Smooth muscle cell of the coronary artery (primary cell): Measurements from ENCODE around the gene MUC22. TPM values are rescaled to one million over a fixed set of nuclear protein-coding genes. Genes with fewer than 3 reads are reported as not detected.

Experiments used
- total RNA-seq: library from RNA; depleted of rRNA; stranded (reverse); fragments of >200 nt; gene quantifications from 2 replicates; pipeline ENCODE4 v1.2.3, GENCODE V29; 2014; ENCODE audit warnings: low replicate concordance

The MUC22 gene
- not detected in 2 replicates for total RNA-seq

DNA sequence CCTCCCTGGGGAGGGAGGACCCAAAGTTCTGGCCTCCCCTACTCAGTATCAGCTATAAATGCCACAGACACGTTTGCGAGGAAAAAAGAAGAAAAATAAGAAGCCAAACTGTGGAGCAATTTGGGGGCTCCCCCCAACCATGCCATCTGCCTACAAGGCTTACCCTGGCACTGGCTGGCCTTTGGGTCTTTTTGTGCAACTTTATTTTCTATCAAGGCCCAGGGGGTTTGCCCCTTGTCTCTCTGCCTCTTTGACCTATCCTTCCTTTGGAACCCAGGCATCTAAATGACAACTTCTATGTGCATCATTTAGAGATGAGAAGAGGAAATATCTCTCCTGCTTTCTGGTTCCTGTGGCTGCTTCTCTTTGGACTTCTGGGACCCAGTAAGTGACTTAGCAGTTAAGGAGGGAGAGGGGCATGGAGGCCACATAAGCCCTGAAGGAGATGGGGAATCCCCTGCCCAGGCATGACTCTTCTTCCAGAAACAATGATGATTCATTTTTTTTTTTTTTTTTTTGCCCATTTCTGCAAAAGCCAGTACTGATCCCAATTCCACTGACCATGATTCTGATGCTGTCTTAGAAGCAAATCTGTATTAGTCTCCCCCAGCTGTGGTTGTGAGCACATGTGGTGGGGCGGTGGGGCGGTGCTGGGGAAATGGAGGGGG is at the start of gene MUC22:
MUC22 (plus strand) TSS at position 82 of the 668 bp plus-strand sequence; CDS start at position 315, 233 bp downstream.

DNA sequence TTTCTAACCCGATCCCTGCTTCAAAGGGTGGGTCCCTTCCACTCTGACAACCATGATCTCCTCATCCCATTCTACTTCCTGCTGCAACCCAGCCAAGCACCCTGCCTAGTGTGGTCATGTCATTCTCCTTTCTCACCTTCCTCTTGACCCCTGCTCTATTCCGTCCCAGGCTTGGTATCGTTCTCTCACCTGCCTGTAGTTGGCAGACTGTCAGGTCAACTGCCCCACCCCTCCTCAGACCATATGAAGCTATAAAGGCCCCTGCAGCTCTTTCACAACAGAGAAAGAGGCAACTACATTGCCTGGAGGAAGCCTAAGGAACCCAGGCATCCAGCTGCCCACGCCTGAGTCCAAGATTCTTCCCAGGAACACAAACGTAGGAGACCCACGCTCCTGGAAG is 26.8 kb upstream of the MUC22 start, which contains the start of gene MUC21:
MUC21 (plus strand) TSS at position 280 of the 400 bp plus-strand sequence. CDS start 241 bp downstream, outside the sequence.

Other genes starting within 250 kb of the MUC22 start
- 18.4 and 42.1 TPM in 2 replicates for gene DDR1, start 126.0 kb upstream of the MUC22 start, total RNA-seq
- gene GTF2H4, start 102.3 kb upstream of the MUC22 start, total RNA-seq = 8.4 and 11.7 TPM in 2 replicates
- gene VARS2, start 96.2 kb upstream of the MUC22 start, total RNA-seq = 12.3 and 15.7 TPM in 2 replicates
- gene SFTA2, start 78.3 kb upstream of the MUC22 start, total RNA-seq = not detected in 2 replicates
- gene MUCL3, start 69.5 kb upstream of the MUC22 start, total RNA-seq = not detected in 2 replicates
- not detected in 2 replicates for gene MUC21, start 26.8 kb upstream of the MUC22 start, total RNA-seq
- 0.08 TPM in 1 of 2 replicates, not detected in the other for gene C6orf15, start 102.1 kb downstream of the MUC22 start, total RNA-seq
- gene PSORS1C1, start 104.3 kb downstream of the MUC22 start, total RNA-seq = 1.2 and 1.5 TPM in 2 replicates
- gene CDSN, start 110.0 kb downstream of the MUC22 start, total RNA-seq = not detected in 2 replicates
- gene PSORS1C2, start 128.6 kb downstream of the MUC22 start, total RNA-seq = 0.08 TPM in 1 of 2 replicates, not detected in the other
- 13.1 and 14.2 TPM in 2 replicates for gene CCHCR1, start 147.3 kb downstream of the MUC22 start, total RNA-seq
- gene TCF19, start 148.1 kb downstream of the MUC22 start, total RNA-seq = 1.3 and 6.6 TPM in 2 replicates
- gene POU5F1, start 160.2 kb downstream of the MUC22 start, total RNA-seq = not detected in 2 replicates